NCI-H82 treated with DMSO at 0.1 percent for 48 hours (cell line): ENCODE measurements around the gene SRSF3.
"Not testable (repeated sequence)": the region's sequence is repeated elsewhere in the genome, so short reads cannot be mapped to it uniquely, and the experiment has no call there.

Experiments used
- DNase-seq: peaks from one replicate; lab custom pipeline; 2025; ENCODE audit not compliant: unreplicated experiment; lab: John Stamatoyannopoulos, UW

The SRSF3 gene

DNA sequence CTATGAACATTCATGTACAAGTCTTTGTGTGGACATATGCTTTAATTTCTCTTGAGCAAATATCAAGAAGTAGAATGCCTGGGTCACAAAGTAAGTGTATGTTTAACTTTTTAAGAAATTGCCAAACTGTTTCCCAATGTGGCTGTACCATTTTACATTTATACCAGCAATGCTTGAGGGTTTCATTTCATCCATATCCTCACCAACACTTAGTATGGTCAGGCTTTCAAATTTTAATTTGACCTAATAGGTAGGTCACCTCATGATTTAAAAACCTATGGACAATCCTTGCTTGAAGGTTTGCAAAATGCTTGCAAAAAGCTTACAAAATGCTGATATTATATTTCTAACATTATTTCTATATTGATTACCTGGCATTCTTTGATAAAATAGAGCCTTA, 19.5 kb upstream of the SRSF3 start:
- no peak for DNase-seq

DNA sequence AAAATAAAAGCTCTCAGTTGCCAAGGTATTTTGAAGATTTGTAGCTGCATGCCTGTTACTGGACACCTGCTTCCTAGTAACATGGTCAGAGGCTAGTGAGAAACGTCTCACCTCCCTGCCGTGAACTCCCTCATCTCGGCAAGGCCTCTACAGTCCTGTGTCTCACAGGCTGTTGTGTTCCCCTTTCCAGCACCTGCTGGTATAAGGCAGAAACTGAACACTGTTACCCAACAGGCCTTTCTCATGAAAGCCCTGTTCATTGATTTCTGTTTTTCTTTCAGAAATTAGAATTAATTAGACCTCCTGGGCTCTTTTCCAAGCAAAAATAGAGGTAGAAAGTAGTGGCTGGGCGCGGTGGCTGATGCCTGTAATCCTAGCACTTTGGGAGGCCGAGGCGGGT, 17.6 kb upstream of the SRSF3 start:
- no peak for DNase-seq

DNA sequence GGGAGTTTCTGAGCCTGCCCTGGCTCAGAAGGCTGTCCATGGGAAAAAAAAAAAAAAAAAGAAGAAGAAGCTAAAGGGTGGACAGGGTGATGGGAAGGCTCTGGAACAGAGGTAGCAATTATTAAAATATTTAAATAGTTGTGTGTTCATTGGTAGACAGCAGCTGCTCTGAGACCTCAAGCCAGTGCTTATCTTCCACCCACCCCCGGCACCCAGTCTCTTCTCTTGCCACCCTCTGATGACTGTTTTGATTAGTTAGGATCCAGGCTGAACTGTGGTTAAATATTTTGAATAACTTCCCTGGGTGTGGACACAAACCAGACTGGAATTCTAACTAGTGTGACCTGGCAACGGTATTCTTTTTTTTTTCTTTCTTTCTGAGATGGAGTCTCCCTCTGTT, 16.9 kb upstream of the SRSF3 start:
- DNase-seq = no peak

DNA sequence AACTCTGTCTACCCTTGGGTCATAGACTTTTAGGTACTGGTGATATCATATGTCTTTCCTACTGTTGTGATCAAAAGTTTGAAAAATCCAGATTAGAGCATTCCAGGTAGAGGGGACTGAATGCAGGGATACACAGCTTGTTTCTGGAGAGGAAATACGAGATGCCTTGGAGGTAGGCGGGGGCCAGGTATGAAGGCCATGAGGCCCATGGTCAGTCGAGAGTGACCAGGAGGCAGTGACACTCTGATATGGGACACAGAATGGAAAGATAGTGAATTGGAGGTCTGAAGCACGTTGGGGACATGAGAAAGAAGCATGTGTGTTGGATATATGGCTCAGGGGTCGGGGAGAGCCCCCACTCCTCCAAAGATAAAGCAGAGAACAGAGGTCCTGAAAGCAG, 16.1 kb upstream of the SRSF3 start:
- DNase-seq = no peak

DNA sequence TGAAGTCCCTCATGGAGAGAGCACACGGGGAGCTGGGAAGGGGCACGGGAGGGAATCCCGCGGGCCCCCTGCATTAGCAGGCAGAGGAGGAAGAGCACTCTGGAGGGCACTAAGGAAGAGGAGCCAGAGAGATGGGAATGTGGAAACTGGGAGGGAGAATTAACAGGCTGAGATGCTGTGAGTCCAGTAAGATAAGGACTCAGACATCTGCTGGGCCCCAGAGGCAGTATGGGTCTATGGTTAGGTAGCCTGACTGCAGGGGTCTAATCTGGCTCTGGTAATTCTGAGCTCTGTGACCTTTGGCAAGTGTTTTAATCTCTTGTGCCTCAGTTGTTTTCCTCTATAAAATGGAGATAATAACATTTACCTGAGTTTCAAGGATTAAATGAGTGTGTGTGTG, 15.7 kb upstream of the SRSF3 start:
- no peak for DNase-seq

DNA sequence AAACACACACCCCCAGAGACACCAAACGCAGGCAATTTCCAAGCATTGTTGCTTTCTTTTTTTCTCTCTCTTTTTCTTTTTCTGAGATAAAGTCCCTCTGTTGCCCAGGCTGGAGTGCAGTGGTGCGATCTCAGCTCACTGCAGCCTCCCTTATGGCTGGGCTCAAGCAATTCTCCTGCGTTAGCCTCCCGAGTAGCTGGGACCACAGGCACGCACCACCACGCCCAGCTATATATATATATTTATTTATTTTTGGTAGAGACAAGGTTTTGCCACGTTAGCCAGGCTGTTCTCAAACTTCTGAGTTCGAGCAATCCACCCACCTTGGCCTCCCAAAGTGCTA, 14.0 kb upstream of the SRSF3 start:
- DNase-seq = no peak

DNA sequence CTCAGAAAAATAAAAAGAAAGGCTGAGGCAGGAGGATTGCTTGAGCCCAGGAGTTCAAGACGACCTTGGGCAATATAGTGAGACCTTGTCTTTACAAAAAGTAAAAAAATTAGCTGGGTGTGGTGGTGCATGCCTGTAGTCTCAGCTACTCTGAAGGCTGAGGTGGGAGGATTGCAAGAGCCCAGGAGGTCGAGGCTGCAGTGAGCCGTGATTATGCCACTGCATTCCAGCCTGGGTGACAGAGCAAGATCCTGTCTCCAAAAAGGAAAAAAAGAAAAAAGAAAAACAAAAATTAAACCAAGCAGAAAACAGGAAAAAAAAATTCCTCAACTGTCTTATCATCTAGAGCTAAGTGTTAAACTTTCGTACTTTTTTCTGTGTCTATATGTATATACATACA, 12.4 kb upstream of the SRSF3 start:
- no peak for DNase-seq

DNA sequence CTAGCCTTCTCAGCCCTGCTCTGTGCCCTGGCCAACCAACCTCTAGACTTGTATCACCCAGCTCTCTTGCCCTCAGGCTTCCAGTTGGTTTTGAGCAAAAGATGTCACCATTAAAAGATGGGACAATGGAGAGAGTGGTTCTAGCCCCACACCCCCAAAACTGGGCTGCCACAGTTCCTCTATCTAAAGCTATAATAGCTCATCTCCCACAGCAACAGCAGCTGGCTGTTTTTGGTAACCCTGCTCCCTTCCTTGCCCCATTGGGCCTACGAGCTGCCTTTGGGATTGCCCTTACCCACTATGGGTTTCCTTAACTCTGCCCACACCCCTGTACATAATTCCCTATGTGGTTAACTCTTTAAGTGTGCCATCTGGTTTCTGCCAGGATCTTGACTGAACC, 7.6 kb upstream of the SRSF3 start:
- DNase-seq = no peak

DNA sequence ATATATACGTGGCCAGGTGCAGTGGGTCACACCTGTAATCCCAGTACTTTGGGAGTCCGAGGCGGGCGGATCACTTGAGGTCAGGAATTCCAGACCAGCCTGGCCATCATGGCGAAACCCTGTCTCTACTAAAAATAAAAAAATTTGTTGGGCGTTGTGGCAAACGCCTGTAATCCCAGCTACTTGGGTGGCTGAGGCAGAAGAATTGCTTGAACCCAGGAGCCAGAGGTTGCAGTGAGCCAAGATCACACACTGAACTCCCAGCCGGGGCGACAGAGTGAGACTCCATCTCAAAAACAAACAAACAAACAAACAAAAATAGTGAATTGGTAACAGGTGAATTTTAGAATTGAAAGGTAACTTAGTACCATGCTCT, 5.1 kb upstream of the SRSF3 start:
- not testable (repeated sequence) for DNase-seq

DNA sequence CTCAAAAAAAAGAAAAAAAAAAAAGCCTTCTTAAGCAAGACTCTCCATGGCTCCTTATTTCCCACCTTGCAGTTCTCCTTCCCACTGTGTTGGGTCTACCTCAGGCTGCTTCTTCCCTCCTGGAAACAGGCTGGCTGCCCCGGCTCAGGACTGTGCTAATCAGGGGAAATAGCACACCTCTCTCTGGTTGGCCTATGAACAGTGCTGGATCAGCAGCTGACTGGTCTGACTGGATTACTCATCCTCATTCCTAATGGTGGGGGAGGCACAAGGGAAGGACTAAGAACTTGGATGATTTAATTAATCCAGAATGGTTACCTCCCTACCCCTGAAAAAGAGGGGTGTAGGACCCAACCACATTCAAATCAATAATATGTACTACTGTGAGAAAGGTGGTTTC, 3.9 kb upstream of the SRSF3 start:
- peak; percentile 39 for DNase-seq

DNA sequence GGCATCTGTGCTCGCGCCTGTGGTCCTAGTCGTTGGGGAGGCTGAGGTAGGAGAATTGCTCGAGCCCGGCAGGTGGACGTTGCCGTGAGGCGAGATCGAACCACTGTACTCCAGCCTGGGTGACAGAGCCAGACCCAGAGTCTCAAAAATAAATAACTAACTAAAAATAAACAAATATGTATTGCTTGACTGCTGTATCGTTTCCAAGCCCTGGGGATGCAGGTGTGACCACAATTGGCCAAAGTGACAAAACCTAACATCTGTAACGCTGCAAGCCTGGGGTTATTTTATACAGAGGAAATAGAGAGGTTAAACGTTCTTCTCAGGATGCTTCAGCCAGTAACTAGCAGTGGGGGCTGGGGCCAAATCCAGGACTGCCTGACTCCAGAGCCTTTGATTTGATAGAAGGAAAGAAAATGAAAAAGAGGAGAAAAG, 1.9 kb upstream of the SRSF3 start:
- DNase-seq = no peak

DNA sequence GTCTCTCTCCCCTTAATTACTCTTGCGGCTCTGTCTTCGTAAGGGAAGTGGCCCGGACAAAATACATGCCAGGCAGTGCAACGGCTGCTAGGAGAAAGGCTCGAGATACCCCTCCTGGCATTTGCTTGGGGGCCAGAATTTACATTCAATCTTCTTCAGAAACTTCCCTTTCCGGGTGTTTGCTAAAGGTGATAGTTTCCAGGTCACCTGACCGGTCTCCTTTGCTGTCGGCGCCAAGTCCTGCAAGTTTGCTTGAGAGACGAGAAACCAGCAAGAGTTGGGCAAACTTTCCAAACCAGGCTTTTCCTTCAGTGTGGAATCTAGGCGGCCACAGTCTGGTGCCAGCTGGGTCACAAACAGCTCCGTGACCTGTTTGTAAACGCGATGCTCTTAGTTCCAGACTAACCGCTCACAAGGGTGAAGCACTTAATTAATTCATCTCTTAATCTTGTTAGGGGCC, 563 bp upstream of the SRSF3 start:
- DNase-seq = peak; percentile 77

DNA sequence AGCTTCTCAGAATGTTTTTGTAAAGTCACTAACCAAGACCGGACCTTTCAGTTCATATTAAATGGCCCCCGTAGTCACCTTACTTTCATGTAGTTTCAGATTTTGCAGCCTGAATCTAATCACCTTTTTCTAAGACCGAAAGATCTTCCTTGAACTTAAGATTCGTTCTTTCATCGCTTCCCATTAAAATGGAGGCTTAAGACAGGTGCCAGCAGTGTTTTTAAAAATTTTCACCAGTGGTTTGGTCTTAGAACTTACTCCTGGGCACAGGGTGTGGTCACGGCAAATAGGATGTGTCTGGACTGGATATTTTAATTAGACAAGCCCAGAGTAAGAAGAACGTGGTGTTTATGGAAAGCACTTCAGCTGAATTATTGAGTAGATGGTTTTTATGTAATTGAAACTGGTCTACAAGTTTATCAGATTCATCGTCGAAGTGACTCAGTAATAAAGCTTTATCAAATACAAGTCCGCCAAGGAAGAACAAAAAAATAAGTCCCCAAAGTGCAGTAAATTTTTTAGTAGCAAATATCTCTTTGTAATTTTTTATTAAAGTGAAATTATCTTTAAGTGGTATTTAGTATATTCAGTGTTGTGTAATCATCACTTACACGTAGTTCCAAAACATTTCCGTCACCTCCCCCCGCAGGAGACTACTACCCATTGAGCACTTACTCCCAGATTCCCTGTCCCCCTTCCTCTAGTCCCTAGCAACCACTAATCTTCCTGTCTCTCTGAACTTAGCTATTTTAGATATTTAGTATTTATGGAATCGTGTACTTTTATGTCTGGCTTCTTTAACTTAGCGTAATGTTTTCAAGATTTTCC, 868 bp downstream of the SRSF3 start:
- peak; percentile 27 for DNase-seq

DNA sequence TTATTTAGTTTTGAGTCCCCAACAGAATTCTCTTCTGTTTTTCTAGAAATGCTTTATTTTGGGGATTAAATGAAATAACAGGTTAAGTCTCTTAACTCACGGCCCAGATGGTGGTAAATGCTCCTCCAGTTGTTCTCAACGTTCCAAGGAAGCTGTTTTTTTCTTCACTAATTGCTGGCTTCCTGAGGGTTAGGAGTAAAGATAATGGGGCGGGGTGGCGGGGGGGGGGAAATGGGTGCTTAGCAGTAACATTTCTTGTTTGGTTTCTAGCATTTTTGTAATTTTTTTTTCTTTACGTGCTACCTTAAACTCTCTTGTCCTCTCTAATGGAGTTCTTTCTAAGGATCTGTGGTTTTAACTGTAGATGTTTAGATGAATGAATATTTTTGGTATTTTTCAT, 2.2 kb downstream of the SRSF3 start:
- peak; percentile 38 for DNase-seq

DNA sequence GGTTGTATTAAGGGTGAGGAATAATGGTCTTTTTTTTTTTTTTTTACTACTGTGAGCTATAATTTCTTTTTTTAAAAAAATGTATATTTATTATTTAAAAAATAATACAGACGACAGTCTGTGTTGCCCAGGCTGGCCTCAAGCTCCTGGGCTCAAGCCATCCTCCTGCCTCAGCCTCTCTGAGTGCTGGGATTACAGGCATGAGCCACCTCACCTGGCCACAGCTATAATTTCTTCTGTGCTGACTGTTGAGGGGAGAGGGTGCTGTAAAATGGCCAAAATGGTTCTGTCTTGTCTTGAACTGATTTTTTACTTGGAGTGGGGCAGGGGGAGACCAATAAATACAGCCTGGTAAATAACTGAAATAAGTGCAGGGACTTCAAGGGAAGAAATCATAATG, 3.6 kb downstream of the SRSF3 start:
- no peak for DNase-seq

DNA sequence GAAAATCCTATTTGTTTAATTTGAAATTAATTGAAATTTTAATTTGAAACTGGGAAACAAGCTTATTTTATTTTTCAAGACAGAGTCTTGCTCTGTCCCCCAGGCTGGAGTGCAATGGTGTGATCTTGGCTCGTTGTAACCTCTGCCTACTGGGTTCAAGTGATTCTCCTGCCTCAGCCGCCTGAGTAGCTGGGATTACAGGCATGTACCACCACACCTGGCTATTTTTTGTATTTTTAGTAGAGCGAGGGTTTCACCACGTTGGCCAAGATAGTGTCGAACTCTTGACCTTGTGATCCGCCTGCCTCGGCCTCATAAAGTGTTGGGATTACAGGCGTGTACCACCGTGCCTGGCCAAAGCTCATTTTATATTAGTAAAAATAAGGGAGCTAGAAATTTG, 4.2 kb downstream of the SRSF3 start:
- no peak for DNase-seq

DNA sequence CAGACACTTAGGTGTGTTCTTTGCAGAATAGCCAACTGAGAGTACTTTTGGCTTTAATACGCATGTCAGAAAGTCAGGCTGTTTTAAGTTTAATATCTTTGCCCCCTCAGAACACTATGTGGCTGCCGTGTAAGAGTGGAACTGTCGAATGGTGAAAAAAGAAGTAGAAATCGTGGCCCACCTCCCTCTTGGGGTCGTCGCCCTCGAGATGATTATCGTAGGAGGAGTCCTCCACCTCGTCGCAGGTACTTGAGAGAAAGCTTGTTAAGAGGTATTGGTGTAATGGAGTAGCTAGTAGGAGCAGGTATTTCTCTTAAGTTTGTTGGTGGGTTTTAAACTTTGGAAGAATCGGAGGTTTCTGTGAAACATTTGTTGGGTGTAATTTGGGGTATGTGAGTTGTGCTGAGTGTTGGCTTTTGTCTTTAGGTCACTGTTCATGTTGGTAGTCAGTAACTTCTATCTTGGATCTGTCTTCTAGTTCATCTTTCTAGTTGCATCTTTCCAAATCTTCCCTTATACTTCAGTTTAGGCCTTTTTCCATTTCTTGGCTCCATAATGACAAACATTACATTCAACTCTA, 4.7 kb downstream of the SRSF3 start:
- DNase-seq = no peak

DNA sequence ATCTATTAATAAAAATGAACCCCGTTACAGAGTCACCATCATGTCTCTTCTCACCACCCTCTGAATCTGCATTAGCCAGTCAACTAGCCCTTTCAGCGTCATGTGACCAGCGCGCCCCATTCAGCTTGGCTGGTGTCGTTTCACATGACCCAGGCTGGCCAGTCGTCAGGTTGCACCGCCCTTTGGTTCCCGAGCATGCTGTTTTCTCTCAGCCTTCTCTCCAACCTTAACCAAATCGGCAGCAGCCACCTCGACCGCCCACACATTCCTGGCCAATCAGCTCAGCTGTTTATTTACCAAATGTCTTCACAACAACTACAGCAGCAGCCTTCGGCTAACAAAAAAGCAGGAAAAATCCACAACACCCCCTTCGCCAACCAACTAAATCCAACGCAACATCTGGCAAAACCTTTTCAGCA, 5.6 kb downstream of the SRSF3 start:
- DNase-seq = no peak

DNA sequence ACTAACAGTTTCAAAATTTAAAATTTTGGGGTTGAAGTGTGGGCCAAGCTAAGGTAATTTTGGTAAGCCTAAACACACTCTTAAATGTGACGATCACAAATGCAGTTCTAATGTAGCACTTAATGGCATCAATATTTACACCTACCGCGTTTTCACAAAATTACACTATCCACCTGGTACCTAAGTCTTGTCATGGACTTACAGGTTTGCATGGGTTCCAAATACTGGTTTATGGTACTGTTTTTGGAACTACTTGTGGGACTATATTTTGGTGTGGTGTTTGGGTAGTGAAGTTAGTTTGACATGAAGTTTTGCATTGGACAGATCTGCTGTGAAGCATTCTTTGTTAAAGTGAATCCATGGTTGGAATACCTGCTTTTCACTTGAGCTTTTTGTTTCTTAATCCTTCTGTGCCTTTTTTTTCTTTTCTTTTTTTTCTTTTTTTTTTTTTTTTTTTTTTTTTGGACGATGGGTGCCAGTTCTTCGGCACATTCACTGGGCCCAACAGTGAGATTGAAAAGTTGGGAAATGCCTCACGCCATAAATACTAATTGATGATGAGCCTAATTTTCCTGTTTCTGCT, 6.5 kb downstream of the SRSF3 start:
- no peak for DNase-seq

DNA sequence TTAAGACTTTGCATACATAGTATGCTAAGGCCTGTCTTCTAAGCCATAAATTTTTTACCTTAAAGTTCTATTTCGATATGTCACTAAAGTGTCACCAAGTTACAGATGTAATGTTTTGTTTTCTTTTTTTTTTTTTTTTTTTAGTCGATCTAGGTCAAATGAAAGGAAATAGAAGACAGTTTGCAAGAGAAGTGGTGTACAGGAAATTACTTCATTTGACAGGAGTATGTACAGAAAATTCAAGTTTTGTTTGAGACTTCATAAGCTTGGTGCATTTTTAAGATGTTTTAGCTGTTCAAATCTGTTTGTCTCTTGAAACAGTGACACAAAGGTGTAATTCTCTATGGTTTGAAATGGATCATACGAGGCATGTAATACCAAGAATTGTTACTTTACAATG, 7.7 kb downstream of the SRSF3 start:
- DNase-seq = not testable (repeated sequence)

DNA sequence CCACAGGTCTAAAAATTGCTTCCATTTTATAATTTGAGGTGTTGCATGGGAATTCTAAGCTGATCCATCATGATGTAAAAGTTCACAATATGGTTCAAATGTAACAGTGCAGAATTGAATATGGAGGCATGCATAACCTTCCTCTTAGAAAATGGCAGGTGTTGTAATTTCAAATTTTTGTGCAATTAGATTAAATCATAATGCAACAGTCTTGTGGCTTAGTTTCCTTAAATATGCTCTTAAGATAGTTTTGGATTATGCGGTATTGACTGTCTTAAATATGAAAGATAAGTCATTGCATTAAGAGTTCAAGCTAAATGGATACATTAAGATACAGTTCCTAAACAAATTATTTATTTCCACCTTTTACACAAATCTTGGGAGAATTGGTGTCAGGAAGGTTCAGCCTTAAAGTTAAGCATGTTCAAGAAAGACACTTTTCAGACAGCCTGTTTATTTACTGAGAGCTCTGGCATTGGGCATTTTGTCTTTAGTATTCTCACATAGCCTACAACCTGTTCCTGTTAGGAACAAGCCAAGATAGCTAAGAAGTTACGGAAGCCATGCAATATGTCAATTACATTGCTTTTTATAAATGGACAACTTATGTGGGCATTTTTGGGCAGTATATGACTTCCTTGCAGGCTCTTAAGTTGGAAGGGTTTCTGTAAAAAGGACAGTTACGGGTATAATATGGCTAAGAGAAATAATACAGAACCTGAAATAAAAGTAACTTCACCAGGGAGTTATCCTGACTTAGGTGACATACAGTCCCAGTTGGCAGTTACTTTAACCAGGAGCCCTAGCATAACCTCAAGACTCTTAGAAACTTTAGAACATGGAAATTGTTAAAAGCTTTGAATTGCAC, 9.3 kb downstream of the SRSF3 start:
- DNase-seq = no peak
